Stimulated activated naive CD4-positive, alpha-beta T cell (primary cell): ENCODE data around the gene DDAH2.
"Not testable (repeated sequence)": the region's sequence is repeated elsewhere in the genome, so short reads cannot be mapped to it uniquely, and the experiment has no call there.

ENCODE experiments used
- DNase-seq, 6 experiments: peaks; one replicate each; lab custom pipeline; 2025; lab: John Stamatoyannopoulos, UW

The DDAH2 gene

DNA sequence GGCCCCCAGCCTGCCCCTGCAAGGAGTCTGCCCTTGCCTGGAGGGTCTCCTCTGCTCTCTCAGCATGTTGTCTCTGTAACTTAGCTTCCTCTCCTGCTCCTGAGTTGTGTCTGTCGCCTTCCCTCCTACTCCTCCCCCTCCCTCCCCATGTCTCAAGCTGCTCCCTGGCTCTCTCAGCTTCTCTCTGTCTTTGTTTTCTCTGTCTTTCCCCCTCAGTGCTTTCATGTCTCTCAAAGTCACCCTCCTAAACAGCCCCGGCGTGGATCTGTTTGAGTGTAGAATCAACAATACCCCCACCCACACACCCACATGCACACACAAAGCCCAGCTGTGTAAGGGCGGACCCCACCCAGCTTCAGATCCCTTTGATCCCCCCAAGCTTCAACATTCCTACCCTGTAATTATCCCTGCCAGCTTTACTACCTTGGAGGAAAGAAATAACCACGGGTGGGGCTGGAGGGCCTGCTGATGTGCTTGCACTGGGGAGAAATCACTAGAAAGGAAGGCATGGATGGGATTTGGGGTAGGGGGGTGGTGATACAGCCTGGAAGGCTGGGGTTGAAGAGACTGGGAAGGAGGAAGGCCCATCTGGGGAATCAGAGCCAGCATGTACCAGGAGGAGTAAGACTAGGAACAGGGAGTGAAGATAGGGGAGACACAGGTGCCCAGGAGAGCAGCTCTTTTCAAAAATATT lies 15.0 kb downstream of the DDAH2 start:
- no peak for DNase-seq

DNA sequence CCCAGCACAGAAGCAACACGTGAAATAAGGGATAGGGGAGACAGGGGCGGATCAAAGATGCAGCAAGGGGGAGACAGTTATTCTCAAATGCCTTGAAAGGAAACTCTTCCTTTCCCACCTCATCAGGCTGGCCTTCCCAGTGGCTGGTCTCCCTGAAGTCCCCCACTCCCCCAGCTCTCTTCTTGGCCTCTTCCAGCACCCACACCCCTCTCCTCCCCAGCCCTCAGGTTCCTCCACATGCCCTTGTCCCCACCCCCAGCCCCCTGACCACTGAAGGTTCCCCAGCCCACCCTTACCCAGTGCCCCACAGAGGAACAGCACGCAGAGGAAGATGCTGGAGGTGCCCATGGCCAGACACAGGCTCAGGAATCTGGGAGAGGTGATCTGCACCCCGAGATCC lies 15.6 kb downstream of the DDAH2 start:
- DNase-seq, result no peak

DNA sequence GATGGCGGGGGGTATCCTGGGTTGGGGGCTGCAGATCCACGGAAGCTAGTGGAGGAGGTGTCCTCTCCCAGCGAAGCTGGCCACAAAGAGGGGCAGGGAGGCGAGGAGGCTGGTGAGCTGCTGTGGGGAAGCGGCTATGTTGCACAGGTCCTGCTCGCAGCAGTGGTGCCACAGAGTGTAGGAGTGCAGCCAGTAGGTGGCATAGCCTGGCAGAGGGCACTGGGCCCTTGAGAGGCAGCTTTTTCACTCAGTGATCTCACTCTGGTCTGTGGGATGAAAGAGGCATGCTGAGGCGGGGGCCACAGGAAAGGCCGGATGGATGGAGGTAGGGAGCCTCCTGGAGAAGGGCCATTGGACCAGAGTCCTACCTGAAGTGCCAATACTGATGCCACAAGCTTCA lies 16.8 kb downstream of the DDAH2 start:
- DNase-seq, result peak in 2 of 6 experiments; percentile 12 to 17

DNA sequence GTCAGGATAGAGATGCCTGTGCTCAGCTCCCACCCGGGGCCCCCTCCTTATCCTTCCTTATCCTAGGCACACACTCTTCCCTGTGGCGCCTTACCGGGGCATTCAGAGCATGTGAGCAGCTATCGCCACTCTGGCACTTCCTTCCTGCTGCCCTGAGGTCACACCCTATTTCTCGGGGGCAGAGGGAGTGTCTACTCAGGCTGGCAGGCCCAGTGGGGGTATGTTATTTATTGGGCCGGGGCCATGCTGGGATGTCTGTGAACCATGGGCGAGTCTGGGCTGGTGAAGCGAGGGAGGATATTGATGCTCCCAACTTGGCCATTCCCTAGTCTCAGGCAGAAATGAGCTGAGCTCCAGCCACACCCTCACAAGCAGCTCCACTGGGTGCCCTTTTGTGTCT lies 17.9 kb downstream of the DDAH2 start:
- no peak for DNase-seq

DNA sequence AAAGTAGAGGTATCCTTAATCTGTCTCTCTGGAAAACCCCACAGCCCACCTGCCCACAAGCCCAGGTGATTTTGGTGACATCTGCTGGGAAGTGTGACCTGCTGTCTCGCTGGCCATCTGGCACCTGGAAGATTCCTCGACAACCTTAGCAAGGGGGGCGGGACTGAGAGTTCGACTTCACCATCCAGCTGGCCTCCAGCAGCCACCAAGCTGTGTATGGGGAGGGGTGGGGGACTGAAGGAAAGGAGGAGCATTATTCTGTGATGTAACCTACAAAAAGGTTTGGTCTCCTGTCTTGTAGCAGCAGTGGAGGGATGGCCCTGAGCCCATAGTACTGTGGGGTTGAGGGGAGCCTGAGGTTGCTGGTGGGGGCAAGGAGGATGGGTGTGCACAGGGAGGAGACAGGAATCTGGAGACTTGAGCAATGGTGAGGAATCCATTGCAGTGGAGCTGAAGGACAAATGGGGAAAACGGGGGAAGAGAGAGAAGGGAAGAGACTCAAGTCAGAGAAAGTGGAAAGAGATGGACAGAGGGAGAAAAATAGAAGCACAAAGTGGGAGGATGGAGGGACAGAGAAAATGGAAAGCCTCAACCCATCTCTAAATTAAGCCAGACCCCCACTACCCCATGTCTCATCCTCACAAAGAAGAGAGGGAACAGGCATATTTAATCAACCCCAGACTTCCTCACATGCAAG lies 18.4 kb downstream of the DDAH2 start:
- DNase-seq, result no peak

DNA sequence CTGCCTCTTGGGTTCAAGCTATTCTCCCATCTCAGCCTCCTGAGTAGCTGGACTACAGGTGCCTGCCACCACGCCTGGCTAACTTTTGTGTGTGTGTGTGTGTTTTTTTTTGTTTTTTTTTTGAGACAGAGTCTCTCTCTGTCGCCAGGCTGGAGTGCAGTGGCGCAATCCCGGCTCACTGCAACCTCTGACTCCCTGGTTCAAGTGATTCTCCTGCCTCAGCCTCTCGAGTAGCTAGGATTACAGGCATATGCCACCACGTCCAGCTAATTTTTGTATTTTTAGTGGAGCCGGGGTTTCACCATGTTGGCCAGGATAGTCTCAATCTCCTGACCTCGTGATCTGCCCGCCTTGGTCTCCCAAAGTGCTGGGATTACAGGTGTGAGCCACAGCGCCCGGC lies 19.9 kb downstream of the DDAH2 start:
- not testable (repeated sequence) for DNase-seq

DNA sequence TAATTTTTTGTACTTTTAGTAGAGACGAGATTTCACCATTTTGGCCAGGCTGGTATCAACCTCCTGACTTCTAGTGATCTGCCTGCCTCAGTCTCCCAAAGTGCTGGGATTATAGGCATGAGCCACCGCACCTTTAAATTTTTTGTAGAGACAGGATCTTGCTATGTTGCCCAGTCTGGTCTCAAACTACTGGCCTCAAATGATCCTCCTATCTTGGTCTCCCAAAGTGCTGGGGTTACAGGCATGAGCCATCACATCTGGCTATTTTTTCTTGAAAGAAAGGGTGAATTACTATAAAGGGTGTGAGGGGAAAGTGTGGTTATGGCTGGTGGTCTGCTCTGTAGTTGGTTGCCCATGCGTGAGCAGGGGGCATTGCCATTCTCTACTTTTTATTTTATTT lies 20.9 kb downstream of the DDAH2 start:
- no peak for DNase-seq

DNA sequence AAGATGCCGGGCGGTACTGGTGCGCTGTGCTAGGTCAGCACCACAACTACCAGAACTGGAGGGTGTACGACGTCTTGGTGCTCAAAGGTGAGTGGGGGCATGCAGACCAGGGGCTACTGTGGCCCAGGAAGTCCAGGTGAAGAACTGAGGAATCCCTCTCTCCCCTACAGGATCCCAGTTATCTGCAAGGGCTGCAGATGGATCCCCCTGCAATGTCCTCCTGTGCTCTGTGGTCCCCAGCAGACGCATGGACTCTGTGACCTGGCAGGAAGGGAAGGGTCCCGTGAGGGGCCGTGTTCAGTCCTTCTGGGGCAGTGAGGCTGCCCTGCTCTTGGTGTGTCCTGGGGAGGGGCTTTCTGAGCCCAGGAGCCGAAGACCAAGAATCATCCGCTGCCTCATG lies 21.4 kb downstream of the DDAH2 start:
- no peak for DNase-seq

DNA sequence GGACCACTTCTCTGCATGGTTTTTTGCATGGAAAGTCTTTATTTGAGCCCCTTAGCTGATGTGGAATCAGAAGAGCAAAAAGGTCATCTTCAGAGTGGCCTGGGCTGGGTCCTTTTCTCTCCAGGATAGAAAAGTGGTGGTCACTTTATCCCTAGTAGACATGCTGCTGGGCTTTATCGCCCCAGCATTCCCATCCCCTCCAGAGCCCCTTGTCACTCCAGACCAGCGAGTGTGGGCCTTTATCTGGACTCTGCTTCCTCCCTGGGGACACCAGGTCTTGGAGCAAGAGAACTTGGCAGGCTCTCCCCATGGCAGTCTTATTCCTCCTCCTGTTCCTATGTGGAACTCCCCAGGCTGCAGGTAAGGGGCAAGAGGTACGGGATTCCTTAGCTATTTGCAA lies 22.5 kb downstream of the DDAH2 start, which contains the start of gene LY6G6F:
Gene LY6G6F, plus strand, starts transcription at position 268 of the 400 bp plus-strand sequence. Its CDS starts 41 bp downstream, at position 309.
- no peak for DNase-seq

DNA sequence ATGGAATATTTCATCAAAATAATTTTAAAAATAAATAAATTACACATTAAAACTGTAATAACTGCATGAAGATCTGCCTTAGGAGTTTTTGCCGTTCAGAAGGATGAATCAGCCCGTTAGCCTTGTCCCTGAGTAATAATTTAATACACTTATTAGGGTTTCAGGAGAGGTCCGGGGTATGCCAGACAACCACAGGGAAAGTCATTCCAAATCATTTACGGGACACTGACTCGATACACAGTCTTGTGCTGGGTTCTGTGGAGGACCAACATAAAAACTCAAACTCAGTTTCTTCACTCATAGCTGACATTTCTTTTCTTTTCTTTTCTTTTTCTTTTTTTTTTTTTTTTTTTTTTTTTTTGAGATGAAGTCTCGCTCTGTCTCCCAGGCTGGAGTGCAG lies 23.2 kb downstream of the DDAH2 start:
- DNase-seq, result no peak

DNA sequence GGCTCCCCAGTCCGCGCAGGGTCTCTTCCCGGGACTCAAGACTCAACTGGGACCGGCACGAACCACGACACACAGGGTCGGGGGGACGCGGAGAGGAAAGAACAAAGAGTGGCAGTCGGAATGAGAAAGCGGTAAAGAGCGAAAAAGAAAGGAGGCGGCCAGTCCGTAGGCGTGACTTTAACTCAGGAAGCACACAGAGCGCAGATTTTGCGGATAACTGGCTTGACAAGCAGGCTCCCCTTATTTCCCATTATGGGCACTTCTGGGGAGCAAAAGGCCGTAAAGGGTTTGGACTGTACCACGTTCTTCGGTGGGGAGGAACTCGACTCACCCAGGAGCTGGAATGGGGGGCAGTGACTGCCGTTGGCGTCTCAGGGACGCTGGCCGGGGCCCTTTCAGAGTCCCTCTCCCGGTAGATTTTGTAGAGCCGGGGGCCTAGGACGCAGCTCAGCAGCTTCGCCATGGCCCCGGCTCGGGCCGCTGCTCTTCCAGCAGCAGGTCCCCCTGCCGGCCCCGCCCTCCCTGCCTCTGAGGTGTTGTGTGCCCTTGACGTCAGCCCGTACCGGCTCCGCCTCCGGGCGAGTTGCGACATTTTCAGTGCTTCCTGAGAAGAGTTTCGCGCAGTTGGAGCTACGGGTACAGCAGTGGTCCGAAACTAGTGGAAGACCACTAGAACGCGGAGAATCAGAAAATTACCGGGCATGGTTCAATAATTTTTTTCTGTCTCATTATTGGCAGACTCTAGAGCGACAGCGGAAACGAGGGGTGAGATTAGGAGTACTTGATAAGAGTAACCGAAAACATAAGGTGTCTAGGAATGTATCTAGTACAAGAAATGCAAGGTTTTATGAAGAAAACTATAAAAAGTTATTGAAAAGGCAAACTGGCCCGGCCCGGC lies 26.0 kb downstream of the DDAH2 start, which contains the start of gene ABHD16A:
Gene ABHD16A, minus strand, starts transcription at position 506 of the 898 bp plus-strand sequence. Its CDS starts 43 bp downstream, at position 463.
- DNase-seq, result peak; percentile 88 to 96 (median 94)

DNA sequence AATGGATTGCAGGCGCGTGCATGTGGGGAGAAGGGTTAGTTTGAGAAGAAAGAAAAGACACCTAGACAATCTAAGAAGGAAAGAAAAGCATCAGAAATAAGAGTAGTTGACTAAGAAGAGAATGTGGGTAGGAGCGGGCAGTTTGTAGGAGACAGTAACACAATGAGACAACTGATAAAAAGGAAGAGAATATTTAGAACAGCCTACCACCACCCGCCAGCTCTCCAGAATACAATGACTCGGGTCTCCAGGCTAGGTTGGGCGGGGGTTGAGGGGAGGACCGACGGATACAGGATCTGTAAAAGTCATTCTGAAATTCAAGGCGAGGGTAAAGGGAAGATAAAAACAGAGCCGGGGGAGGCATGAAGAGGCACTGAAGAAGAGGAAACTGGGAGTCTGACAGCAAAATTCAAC lies 26.7 kb downstream of the DDAH2 start:
- no peak for DNase-seq

DNA sequence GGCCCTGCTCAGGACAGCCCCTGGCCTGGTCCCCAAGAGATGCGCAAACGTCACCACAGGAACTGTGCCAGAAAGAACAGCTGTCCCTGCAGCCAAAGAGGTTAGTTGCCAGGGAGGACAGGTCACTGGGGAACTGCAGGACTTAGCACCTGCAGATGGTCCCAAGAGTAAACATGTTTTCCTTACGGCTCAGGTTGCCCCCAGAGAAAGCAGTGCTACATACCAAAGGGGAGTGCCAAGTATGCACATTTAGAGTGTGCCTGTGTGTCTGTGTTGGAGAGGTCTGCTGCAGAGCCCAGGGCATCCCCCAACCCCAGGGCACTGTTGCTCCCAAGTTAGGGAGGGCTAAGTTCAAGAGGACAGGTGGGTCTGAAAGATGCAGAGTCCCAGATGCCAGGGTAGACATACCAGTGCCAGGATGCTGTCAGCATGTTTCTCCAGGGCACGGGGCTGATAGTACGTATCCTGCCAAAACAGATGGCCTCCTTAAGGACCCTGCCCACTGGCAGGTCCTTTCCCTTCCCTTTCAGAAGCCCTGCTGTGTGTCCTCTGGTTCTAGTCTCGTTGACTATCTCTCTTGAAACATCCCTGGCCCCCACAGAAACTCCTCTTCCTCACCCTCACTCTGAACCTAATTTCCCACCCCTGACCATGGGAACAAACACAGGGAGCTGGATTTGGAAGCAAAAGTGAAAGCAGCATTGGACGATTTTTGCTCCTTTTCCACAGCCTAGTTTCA lies 27.3 kb downstream of the DDAH2 start:
- no peak for DNase-seq

DNA sequence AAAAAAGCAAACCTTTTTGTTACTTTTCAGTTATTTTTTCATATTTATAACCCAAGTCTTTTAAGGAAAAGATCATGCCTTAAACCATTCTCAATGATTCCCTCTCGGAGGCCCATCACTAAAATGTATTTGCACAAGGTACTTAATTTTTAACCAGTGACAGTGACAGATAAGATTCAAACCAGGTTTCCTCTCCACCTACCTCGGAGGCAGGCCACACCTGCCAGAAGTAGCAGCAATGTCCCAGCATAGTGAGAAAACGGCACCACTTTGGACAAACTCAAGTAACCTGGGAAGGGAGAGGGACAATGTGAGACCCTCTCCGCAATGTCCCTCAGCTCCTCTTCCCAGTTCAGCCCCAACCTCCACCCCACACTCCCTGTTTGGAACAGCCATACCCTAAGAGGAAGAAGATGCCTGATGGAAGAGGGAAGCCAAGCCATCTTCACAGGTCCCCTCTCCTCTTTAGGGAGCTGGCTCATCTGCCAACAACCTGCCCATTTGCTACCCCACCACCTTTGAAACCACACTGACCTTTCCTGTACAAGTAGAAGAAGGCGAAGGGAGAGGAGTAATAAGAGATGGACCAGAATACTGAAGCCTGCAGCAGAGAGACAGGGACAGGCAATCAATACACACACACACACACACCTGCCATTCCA lies 28.2 kb downstream of the DDAH2 start:
- no peak for DNase-seq

DNA sequence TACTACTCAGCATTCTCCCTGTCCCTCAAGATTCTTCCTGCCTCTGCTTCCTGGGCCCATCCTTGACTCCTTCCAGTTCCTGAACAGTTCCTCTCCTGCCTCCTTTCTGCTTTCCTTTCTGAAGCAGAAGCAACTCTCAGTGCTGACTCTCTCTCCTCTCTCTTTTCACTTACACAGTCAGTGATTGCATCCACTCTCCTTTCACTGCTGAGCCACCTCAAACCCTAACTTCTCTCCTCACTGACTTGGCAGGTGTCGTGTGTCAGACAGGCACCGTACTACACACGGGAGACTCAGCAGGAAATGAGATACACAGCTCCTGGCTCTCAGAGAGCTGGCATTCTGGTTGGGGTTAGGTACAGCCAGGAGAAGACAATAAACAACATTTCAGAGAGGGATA lies 31.5 kb downstream of the DDAH2 start:
- no peak for DNase-seq

DNA sequence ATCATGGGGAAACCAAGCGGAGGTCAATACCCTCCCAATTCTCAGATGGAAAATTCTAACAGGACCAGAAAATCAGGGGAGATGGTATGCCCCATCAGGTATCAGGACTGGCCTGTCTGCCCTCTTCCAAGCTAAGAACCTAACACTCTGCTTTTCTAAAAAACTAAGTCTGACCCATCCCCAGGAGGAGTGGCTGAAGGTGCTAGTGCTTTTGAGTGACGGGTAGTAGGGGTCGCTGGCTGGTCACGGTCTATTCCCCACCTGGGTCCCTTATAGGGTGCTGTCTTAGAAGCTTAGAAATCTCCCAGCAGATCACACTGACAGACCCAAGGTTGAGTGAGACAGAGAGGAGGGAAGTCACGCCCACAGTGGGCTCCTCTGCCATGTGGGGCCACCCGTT lies 35.6 kb downstream of the DDAH2 start:
- DNase-seq, result no peak

DNA sequence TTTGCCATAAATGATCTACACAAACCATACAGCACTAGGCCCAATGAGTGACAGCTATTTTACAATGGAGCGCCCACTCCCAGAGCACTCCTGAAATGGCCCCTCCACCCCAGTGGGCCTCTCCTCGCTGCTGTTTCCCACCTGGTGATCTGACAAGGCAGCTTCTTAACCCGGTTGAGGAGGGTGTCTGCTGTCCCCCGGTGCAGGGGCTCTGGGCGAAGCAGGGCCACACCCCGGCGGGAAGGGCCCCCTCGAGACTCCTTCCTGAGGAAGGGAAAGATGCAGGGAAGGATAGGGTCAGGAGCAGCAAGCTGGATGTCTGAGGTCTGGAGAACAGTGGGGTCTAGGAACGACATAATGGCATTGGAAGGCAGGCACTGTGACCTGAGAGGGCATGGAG lies 36.2 kb downstream of the DDAH2 start:
- DNase-seq, result no peak

DNA sequence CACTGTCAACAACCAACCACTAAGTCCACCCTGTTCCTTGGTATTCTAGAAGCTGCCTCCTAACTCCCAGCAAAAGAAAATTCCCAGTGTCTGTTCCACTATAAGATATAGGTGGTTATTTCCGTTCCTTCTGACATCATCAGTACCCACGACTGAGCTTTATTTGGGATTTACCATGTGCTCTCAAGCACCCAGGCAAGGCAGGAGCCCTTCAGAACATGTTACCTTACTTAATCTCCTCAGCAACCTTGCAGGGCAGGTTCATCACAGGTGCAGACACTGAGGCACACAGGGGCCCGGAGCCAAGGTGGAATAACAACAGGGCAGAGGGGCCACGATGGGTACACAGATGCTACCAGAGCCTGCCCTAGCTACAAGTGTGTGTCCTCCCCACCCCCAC lies 36.7 kb downstream of the DDAH2 start:
- DNase-seq, result no peak

DNA sequence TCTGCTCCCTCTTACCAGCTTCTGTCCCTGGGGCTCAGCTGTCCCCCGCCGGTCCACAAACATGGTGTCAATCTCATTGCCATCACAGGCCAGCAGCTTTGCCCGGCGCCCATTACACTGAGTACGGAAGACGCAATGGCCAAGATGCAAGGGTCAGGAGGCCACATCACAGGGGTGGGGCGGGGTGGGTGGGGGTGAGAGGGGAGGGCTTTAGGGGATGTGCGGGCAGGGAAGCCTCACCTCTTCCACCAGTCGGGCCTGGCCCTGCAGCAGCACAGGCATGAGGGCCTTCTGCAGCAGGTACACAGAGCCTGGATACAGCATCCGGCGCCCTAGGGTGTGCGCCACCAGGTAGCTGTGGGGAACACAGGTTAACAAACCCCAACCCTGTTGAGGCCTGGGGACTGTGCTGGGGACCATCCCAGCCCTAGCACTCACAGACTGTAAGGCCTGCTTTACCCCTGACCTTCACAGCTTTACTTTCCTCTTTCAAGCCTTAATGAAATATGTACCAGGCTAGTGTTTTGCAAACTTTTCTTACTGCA lies 37.5 kb downstream of the DDAH2 start:
- no peak for DNase-seq

DNA sequence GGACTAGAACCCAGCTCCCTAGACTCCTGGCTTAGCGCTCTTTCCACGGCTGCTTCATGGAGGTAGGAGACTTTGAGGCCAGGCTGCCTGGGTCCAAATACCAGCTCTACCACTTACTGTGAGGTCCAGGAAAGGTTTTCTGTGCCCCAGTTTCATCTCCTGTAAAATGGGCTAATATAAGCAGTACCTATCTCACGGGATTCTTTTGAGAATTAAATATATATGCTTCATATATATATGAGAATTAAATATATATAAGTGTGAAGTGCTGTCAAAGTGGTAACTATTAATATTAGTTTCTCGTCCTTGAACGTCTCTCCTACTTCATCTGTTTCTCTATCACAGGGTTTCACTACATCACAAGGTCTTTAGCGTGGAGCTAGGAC lies 38.0 kb downstream of the DDAH2 start:
- DNase-seq, result no peak
